Stimulated activated naive CD8-positive, alpha-beta T cell treated with anti-CD3 and anti-CD28 coated beads, Interleukin-15, amount 100 ng/mL, for 72 hours (primary cell): ENCODE results near the gene TPPP2.
A peak's percentile ranks its signal among the peaks of the same experiment; 100 is the strongest.

Experiments used
- ATAC-seq: fragments of 150-1000 bp; cut with Tn5 transposase; 2 replicates; pipeline ENCODE4 v1.10.0; 2021; ENCODE audit warnings: mild to moderate bottlenecking, moderate library complexity
- DNase-seq, 2 donors: peaks; one replicate each; pipeline ENCODE4 v3.0.0; 2021 to 2022
- H3K27ac Mint-ChIP-seq, 2 donors: one replicate each; pipeline ENCODE4 v1.8.0; 2022; ENCODE audit warnings: mild to moderate bottlenecking in 2 of 2, mixed read lengths in 2 of 2, moderate library complexity in 2 of 2
- H3K27me3 Mint-ChIP-seq: one replicate; pipeline ENCODE4 v1.8.0; 2022; ENCODE audit warnings: mixed read lengths
- H3K4me1 Mint-ChIP-seq: one replicate; pipeline ENCODE4 v1.8.0; 2022; ENCODE audit warnings: mild to moderate bottlenecking, mixed read lengths
- H3K4me3 Mint-ChIP-seq, 2 donors: one replicate each; pipeline ENCODE4 v1.8.0; 2022; ENCODE audit warnings: mild to moderate bottlenecking in 2 of 2, mixed read lengths in 2 of 2, moderate library complexity in 1 of 2
- H3K9me3 Mint-ChIP-seq, 2 donors: one replicate each; pipeline ENCODE4 v1.8.0; 2022; ENCODE audit warnings: mixed read lengths in 2 of 2

TPPP2 gene

GRCh38 chr14:21057803-21058675 is 28.0 kb downstream of the TPPP2 start, which contains the start of gene RNASE8:
TSS of gene RNASE8 (plus strand) at chr14:21057822. CDS start at chr14:21057893, 71 bp downstream.
- ATAC-seq (peak; percentile 49), DNase-seq (no peak)
- Mint-ChIP-seq H3K27ac (peak within 1 kb of the TSS in 1 of 2 donors; percentile 47), H3K9me3 (no peaks in the 10 kb centered on the region), H3K4me3 (no peak within 1 kb of the TSS), H3K27me3 (peaks cover 24% of the 10 kb centered on the region), H3K4me1 (peaks cover 6% of the 10 kb centered on the region)

- no peak for DNase-seq
- no peaks in the 10 kb centered on the region for H3K9me3 Mint-ChIP-seq
- H3K27ac Mint-ChIP-seq: no peak overlapping the region
- no peak for ATAC-seq
- H3K27me3 Mint-ChIP-seq: peaks cover 32% of the 10 kb centered on the region
- peaks cover 5% of the 10 kb centered on the region for H3K4me1 Mint-ChIP-seq
- no peak overlapping the region for H3K4me3 Mint-ChIP-seq
Measured at GRCh38 chr14:21058903-21059302, 28.9 kb downstream of the TPPP2 start.

GRCh38 chr14:21059842-21060613 is 30.0 kb downstream of the TPPP2 start:
- H3K27ac Mint-ChIP-seq: no peak overlapping the region
- no peak for ATAC-seq
- H3K9me3 Mint-ChIP-seq: no peaks in the 10 kb centered on the region
- no peak overlapping the region for H3K4me3 Mint-ChIP-seq
- DNase-seq: no peak
- no peaks in the 10 kb centered on the region for H3K4me1 Mint-ChIP-seq
- H3K27me3 Mint-ChIP-seq: peaks cover 36% of the 10 kb centered on the region

- peaks cover 44% of the 10 kb centered on the region for H3K27me3 Mint-ChIP-seq
- no peak overlapping the region for H3K4me3 Mint-ChIP-seq
- no peak overlapping the region for H3K27ac Mint-ChIP-seq
- no peaks in the 10 kb centered on the region for H3K4me1 Mint-ChIP-seq
- DNase-seq (no peak), ATAC-seq (no peak)
- H3K9me3 Mint-ChIP-seq: no peaks in the 10 kb centered on the region
Measured at GRCh38 chr14:21060614-21061346, 30.8 kb downstream of the TPPP2 start.

- Mint-ChIP-seq H3K27ac (no peak overlapping the region), H3K27me3 (peaks cover 49% of the 10 kb centered on the region), H3K9me3 (no peaks in the 10 kb centered on the region), H3K4me3 (no peak overlapping the region), H3K4me1 (no peaks in the 10 kb centered on the region)
- no peak for ATAC-seq
- no peak for DNase-seq
Measured at GRCh38 chr14:21061347-21061668, 31.3 kb downstream of the TPPP2 start.

- Mint-ChIP-seq H3K4me1 (peaks cover 1% of the 10 kb centered on the region), H3K4me3 (no peak overlapping the region), H3K27ac (no peak overlapping the region), H3K27me3 (peaks cover 71% of the 10 kb centered on the region), H3K9me3 (no peaks in the 10 kb centered on the region)
- ATAC-seq: no peak
- DNase-seq: no peak
Measured at GRCh38 chr14:21063479-21063878, 33.5 kb downstream of the TPPP2 start.

GRCh38 chr14:21066882-21067502 is 37.0 kb downstream of the TPPP2 start:
- peaks cover 88% of the 10 kb centered on the region for H3K27me3 Mint-ChIP-seq
- DNase-seq (no peak), ATAC-seq (no peak)
- H3K27ac Mint-ChIP-seq: no peak overlapping the region
- no peak overlapping the region for H3K4me3 Mint-ChIP-seq
- peaks cover 34% of the 10 kb centered on the region for H3K4me1 Mint-ChIP-seq
- H3K9me3 Mint-ChIP-seq: no peaks in the 10 kb centered on the region

- peaks cover 93% of the 10 kb centered on the region for H3K27me3 Mint-ChIP-seq
- DNase-seq: peak; percentile 52 to 66
Measured at GRCh38 chr14:21068521-21069387, 38.7 kb downstream of the TPPP2 start.

GRCh38 chr14:21069388-21070082 is 39.5 kb downstream of the TPPP2 start:
- ATAC-seq: no peak
- Mint-ChIP-seq H3K4me3 (peak overlapping the region; percentile 79 to 84), H3K27ac (no peak overlapping the region), H3K27me3 (peaks cover 93% of the 10 kb centered on the region), H3K4me1 (peaks cover 39% of the 10 kb centered on the region), H3K9me3 (no peaks in the 10 kb centered on the region)
- no peak for DNase-seq

More at GRCh38 chr14:21068521-21069387, 38.7 kb downstream of the TPPP2 start:
- Mint-ChIP-seq H3K27ac (no peak overlapping the region), H3K9me3 (no peaks in the 10 kb centered on the region), H3K4me1 (peaks cover 39% of the 10 kb centered on the region), H3K4me3 (peak overlapping the region; percentile 79 to 84)
- peak; percentile 75 for ATAC-seq

GRCh38 chr14:21070083-21070609 is 40.1 kb downstream of the TPPP2 start, which contains the start of gene ARHGEF40:
TSS of gene ARHGEF40 (plus strand) at chr14:21070304. CDS start at chr14:21070397, 93 bp downstream.
- Mint-ChIP-seq H3K4me1 (peaks cover 39% of the 10 kb centered on the region), H3K27ac (peak within 1 kb of the TSS in 1 of 2 donors; percentile 72), H3K27me3 (peaks cover 89% of the 10 kb centered on the region), H3K9me3 (no peaks in the 10 kb centered on the region), H3K4me3 (peak within 1 kb of the TSS; percentile 79 to 88)
- peak; percentile 7 for ATAC-seq
- DNase-seq: peak in 1 of 2 donors; percentile 16

- Mint-ChIP-seq H3K27ac (peak overlapping the region in 1 of 2 donors; percentile 72), H3K4me1 (peaks cover 39% of the 10 kb centered on the region), H3K9me3 (no peaks in the 10 kb centered on the region), H3K4me3 (peak overlapping the region; percentile 79 to 88), H3K27me3 (peaks cover 83% of the 10 kb centered on the region)
- DNase-seq (peak in 1 of 2 donors; percentile 29), ATAC-seq (peak; percentile 41)
Measured at GRCh38 chr14:21070610-21071224, 40.7 kb downstream of the TPPP2 start.

- H3K27me3 Mint-ChIP-seq: peaks cover 76% of the 10 kb centered on the region
- DNase-seq: peak; percentile 39 to 65
- no peaks in the 10 kb centered on the region for H3K9me3 Mint-ChIP-seq
- peak overlapping the region in 1 of 2 donors; percentile 72 for H3K27ac Mint-ChIP-seq
- H3K4me1 Mint-ChIP-seq: peaks cover 39% of the 10 kb centered on the region
- H3K4me3 Mint-ChIP-seq: peak overlapping the region; percentile 79 to 88
- peak; percentile 73 for ATAC-seq
Measured at GRCh38 chr14:21071225-21072030, 41.4 kb downstream of the TPPP2 start.
